CD8-positive, alpha-beta memory T cell (primary cell): Measurements from ENCODE around the gene RELB. TPM values are rescaled to one million over a fixed set of nuclear protein-coding genes. Genes with fewer than 3 reads are reported as not detected.

Source experiments
- CTCF ChIA-PET: fragments of 350-600 bp; sonication (Branson Sonifier 250); formaldehyde crosslinking; loops from one replicate; lab custom pipeline; 2021; ENCODE audit warnings: antibody characterized with exemption; lab: Charles Lee
- POLR2A ChIA-PET: fragments of 350-600 bp; sonication (Branson Sonifier 250); formaldehyde crosslinking; loops from one replicate; lab custom pipeline; 2021; ENCODE audit warnings: antibody characterized with exemption; lab: Charles Lee
- DNase-seq, 5 donors: peaks; one replicate each; pipeline versions ENCODE4 v3.0.0 to v3.0.0-alpha.2; 2020 to 2022; ENCODE audit warnings: mixed read lengths in 1 of 5
- H3K27ac ChIP-seq: one replicate; pipeline ENCODE4 v1.7.0; 2013; ENCODE audit warnings: low read depth, mild to moderate bottlenecking, low read length, moderate library complexity
- H3K27me3 ChIP-seq: 2 replicates; pipeline ENCODE4 v1.7.0; 2013; ENCODE audit warnings: low read length, mild to moderate bottlenecking; ENCODE audit not compliant: insufficient read depth, poor library complexity, severe bottlenecking
- H3K36me3 ChIP-seq: 2 replicates; pipeline ENCODE4 v1.7.0; 2013; ENCODE audit warnings: mild to moderate bottlenecking, low read length, moderate library complexity; ENCODE audit not compliant: insufficient read depth
- H3K4me1 ChIP-seq: 2 replicates; pipeline ENCODE4 v1.7.0; 2013; ENCODE audit warnings: mild to moderate bottlenecking, low read length, moderate library complexity; ENCODE audit not compliant: insufficient read depth
- H3K4me3 ChIP-seq: 2 replicates; pipeline ENCODE4 v1.7.0; 2013; ENCODE audit warnings: mild to moderate bottlenecking, low read length
- H3K9me3 ChIP-seq: 2 replicates; pipeline ENCODE4 v1.7.0; 2013; ENCODE audit warnings: mild to moderate bottlenecking, low read length
- H3K27ac Mint-ChIP-seq, 8 donors: one replicate each; pipeline ENCODE4 v1.8.0; 2020 to 2021; ENCODE audit warnings: mixed read lengths in 8 of 8, mild to moderate bottlenecking in 6 of 8, inconsistent platforms in 3 of 8, moderate library complexity in 3 of 8
- H3K27me3 Mint-ChIP-seq, 2 donors: one replicate each; pipeline ENCODE4 v1.8.0; 2020 to 2021; ENCODE audit warnings: mixed read lengths in 2 of 2, mild to moderate bottlenecking in 1 of 2, moderate library complexity in 1 of 2
- H3K36me3 Mint-ChIP-seq, 3 donors: one replicate each; pipeline ENCODE4 v1.8.0; 2020 to 2021; ENCODE audit warnings: mixed read lengths in 3 of 3, inconsistent platforms in 1 of 3, mild to moderate bottlenecking in 1 of 3
- H3K4me1 Mint-ChIP-seq, 3 donors: one replicate each; pipeline ENCODE4 v1.8.0; 2020 to 2021; ENCODE audit warnings: mixed read lengths in 3 of 3, inconsistent platforms in 1 of 3, mild to moderate bottlenecking in 1 of 3
- H3K4me3 Mint-ChIP-seq, 7 donors: one replicate each; pipeline ENCODE4 v1.8.0; 2020 to 2021; ENCODE audit warnings: mixed read lengths in 7 of 7, mild to moderate bottlenecking in 6 of 7, moderate library complexity in 4 of 7, inconsistent platforms in 2 of 7
- H3K9me3 Mint-ChIP-seq, 5 donors: one replicate each; pipeline ENCODE4 v1.8.0; 2020 to 2022; ENCODE audit warnings: mixed read lengths in 5 of 5, mild to moderate bottlenecking in 3 of 5, moderate library complexity in 2 of 5, inconsistent platforms in 1 of 5
- polyA plus RNA-seq: library from polyadenylated mRNA; unstranded; fragments of 300-500 nt; fragmentation: Illumina TruSeq; gene quantifications from one replicate; pipeline ENCODE4 v1.2.3, GENCODE V29; 2021
- total RNA-seq, 2 experiments: library from RNA; stranded (reverse); gene quantifications; one replicate each; pipeline ENCODE4 v1.2.3, GENCODE V29; 2021

RELB gene
- total and polyA plus RNA-seq, 3 experiments from 2014 or later, result 22.7 to 57.4 (median 53.4) TPM

GRCh38 chr19:45075301-45076028 is 74.2 kb downstream of the RELB start:
- Histone ChIP-seq H3K36me3 (no peaks in the 10 kb centered on the region), H3K27ac (peak overlapping the region; percentile 53), H3K4me3 (peak overlapping the region; percentile 57), H3K27me3 (no peaks in the 10 kb centered on the region), H3K9me3 (no peaks in the 10 kb centered on the region), H3K4me1 (peaks cover 35% of the 10 kb centered on the region)
- peaks cover 0 to 24% (median 1%) of the 10 kb centered on the region in 3 donors for H3K36me3 Mint-ChIP-seq
- no peaks in the 10 kb centered on the region for H3K27me3 Mint-ChIP-seq
- peak overlapping the region; percentile 78 to 97 (median 84) for H3K4me3 Mint-ChIP-seq
- POLR2A ChIA-PET, result interaction anchor here (1.5 kb wide), 1 partner anchor 17 kb away, joined by 3 read pairs; no protein-coding TSS in a partner anchor
- DNase-seq, result peak in 4 of 5 donors; percentile 17 to 64 (median 36)
- H3K4me1 Mint-ChIP-seq, result peaks cover 34 to 52% (median 39%) of the 10 kb centered on the region in 3 donors
- H3K27ac Mint-ChIP-seq, result peak overlapping the region; percentile 63 to 95 (median 90)
- H3K9me3 Mint-ChIP-seq, result no peaks in the 10 kb centered on the region
- CTCF ChIA-PET, result interaction anchor here (1.4 to 2.5 kb wide), 3 partner anchors 16 to 125 kb away, joined by 4 to 8 read pairs (median 7); partner anchors contain the start of gene PPP1R37

- Mint-ChIP-seq H3K27ac (peak within 1 kb of the TSS; percentile 82 to 97 (median 90)), H3K4me1 (peaks cover 39 to 60% (median 45%) of the 10 kb centered on the region in 3 donors), H3K4me3 (peak within 1 kb of the TSS; percentile 78 to 97 (median 84)), H3K36me3 (peaks cover 0 to 19% (median 1%) of the 10 kb centered on the region in 3 donors), H3K9me3 (no peaks in the 10 kb centered on the region), H3K27me3 (no peaks in the 10 kb centered on the region)
- Histone ChIP-seq H3K9me3 (no peaks in the 10 kb centered on the region), H3K27me3 (no peaks in the 10 kb centered on the region), H3K27ac (peak within 1 kb of the TSS; percentile 53), H3K36me3 (no peaks in the 10 kb centered on the region), H3K4me1 (peaks cover 42% of the 10 kb centered on the region), H3K4me3 (peak within 1 kb of the TSS; percentile 57)
- ChIA-PET CTCF (interaction anchor here (1.6 to 2.5 kb wide), 2 partner anchors 16 to 17 kb away, joined by 7 to 8 read pairs; partner anchors contain the start of gene PPP1R37), POLR2A (no interaction called here)
- DNase-seq, result peak; percentile 70 to 85 (median 75)
These were observed 75.0 kb downstream of the RELB start, which contains the start of gene ZNF296 for GRCh38 chr19:45076029-45076850. Gene ZNF296, minus strand, starts transcription at chr19:45076478. Its CDS starts 105 bp downstream, at chr19:45076373.

GRCh38 chr19:45076851-45077730 is 75.8 kb downstream of the RELB start:
- Histone ChIP-seq H3K27ac (peak overlapping the region; percentile 53), H3K4me1 (peaks cover 42% of the 10 kb centered on the region), H3K36me3 (peaks cover 4% of the 10 kb centered on the region), H3K4me3 (peak overlapping the region; percentile 57), H3K27me3 (no peaks in the 10 kb centered on the region), H3K9me3 (no peaks in the 10 kb centered on the region)
- ChIA-PET CTCF (interaction anchor here (2.5 kb wide), 1 partner anchor 15 kb away, joined by 8 read pairs; the partner anchor contains the start of gene PPP1R37), POLR2A (no interaction called here)
- Mint-ChIP-seq H3K4me3 (peak overlapping the region; percentile 78 to 97 (median 83)), H3K36me3 (peaks cover 3 to 20% (median 5%) of the 10 kb centered on the region in 3 donors), H3K4me1 (peaks cover 47 to 68% (median 54%) of the 10 kb centered on the region in 3 donors), H3K27me3 (no peaks in the 10 kb centered on the region), H3K9me3 (no peaks in the 10 kb centered on the region), H3K27ac (peak overlapping the region; percentile 82 to 97 (median 90))
- no peak for DNase-seq

- ChIA-PET CTCF (interaction anchor here (1.0 to 2.4 kb wide), 2 partner anchors 13 to 19 kb away, joined by 5 to 9 read pairs; no protein-coding TSS in a partner anchor), POLR2A (interaction anchor here (0.9 to 2.8 kb wide), 4 partner anchors 13 to 39 kb away, joined by 3 to 9 read pairs (median 4); partner anchors contain the start of gene PPP1R37)
- no peak for DNase-seq
- Histone ChIP-seq H3K4me1 (peaks cover 42% of the 10 kb centered on the region), H3K27me3 (no peaks in the 10 kb centered on the region), H3K27ac (peak overlapping the region; percentile 81), H3K9me3 (no peaks in the 10 kb centered on the region), H3K36me3 (peaks cover 7% of the 10 kb centered on the region), H3K4me3 (peak overlapping the region; percentile 77)
- peak overlapping the region; percentile 61 to 97 (median 94) for H3K4me3 Mint-ChIP-seq
- H3K36me3 Mint-ChIP-seq, result peaks cover 6 to 23% (median 7%) of the 10 kb centered on the region in 3 donors
- H3K27ac Mint-ChIP-seq, result peak overlapping the region; percentile 53 to 95 (median 84)
- H3K4me1 Mint-ChIP-seq, result peaks cover 50 to 72% (median 57%) of the 10 kb centered on the region in 3 donors
- H3K9me3 Mint-ChIP-seq, result no peaks in the 10 kb centered on the region
- H3K27me3 Mint-ChIP-seq, result no peaks in the 10 kb centered on the region
These were observed 77.3 kb downstream of the RELB start for GRCh38 chr19:45078390-45079062.

GRCh38 chr19:45079063-45079910 is 78.0 kb downstream of the RELB start, which contains the start of gene GEMIN7:
Gene GEMIN7, plus strand, starts transcription at chr19:45079260. Its CDS starts 10,855 bp downstream, at chr19:45090115.
- ChIA-PET CTCF (interaction anchor here (1.0 to 2.4 kb wide), 2 partner anchors 13 to 20 kb away, joined by 5 to 9 read pairs; no protein-coding TSS in a partner anchor), POLR2A (interaction anchor here (0.9 to 2.8 kb wide), 5 partner anchors 12 to 77 kb away, joined by 3 to 9 read pairs (median 3); partner anchors contain the start of gene PPP1R37)
- Histone ChIP-seq H3K9me3 (no peaks in the 10 kb centered on the region), H3K4me1 (peaks cover 42% of the 10 kb centered on the region), H3K27me3 (no peaks in the 10 kb centered on the region), H3K4me3 (peak within 1 kb of the TSS; percentile 77), H3K27ac (peak within 1 kb of the TSS; percentile 81), H3K36me3 (peaks cover 7% of the 10 kb centered on the region)
- peaks cover 50 to 72% (median 57%) of the 10 kb centered on the region in 3 donors for H3K4me1 Mint-ChIP-seq
- peak within 1 kb of the TSS; percentile 80 to 97 (median 92) for H3K27ac Mint-ChIP-seq
- no peaks in the 10 kb centered on the region for H3K9me3 Mint-ChIP-seq
- H3K4me3 Mint-ChIP-seq, result peak within 1 kb of the TSS; percentile 91 to 97 (median 94)
- H3K27me3 Mint-ChIP-seq, result no peaks in the 10 kb centered on the region
- DNase-seq, result peak; percentile 65 to 81 (median 72)
- H3K36me3 Mint-ChIP-seq, result peaks cover 6 to 23% (median 7%) of the 10 kb centered on the region in 3 donors

GRCh38 chr19:45079911-45080370 is 78.7 kb downstream of the RELB start:
- DNase-seq, result no peak
- Mint-ChIP-seq H3K36me3 (peaks cover 6 to 23% (median 7%) of the 10 kb centered on the region in 3 donors), H3K9me3 (no peaks in the 10 kb centered on the region), H3K4me1 (peaks cover 46 to 66% (median 52%) of the 10 kb centered on the region in 3 donors), H3K27me3 (no peaks in the 10 kb centered on the region), H3K4me3 (peak overlapping the region; percentile 91 to 97 (median 94)), H3K27ac (peak overlapping the region; percentile 80 to 97 (median 92))
- peak overlapping the region; percentile 81 for H3K27ac ChIP-seq
- peaks cover 7% of the 10 kb centered on the region for H3K36me3 ChIP-seq
- H3K4me3 ChIP-seq, result peak overlapping the region; percentile 77
- no peaks in the 10 kb centered on the region for H3K9me3 ChIP-seq
- ChIA-PET CTCF (interaction anchor here (2.4 kb wide), 1 partner anchor 12 kb away, joined by 9 read pairs; no protein-coding TSS in a partner anchor), POLR2A (interaction anchor here (0.9 to 2.8 kb wide), 4 partner anchors 13 to 78 kb away, joined by 3 to 9 read pairs (median 4); partner anchors contain the start of gene PPP1R37)
- H3K4me1 ChIP-seq, result peaks cover 39% of the 10 kb centered on the region
- no peaks in the 10 kb centered on the region for H3K27me3 ChIP-seq
